GM06990 (cell line): ENCODE measurements around the gene COL4A1.

ENCODE experiments used
- DNase-seq: peaks from one replicate; pipeline ENCODE4 v3.0.0-alpha.2; 2011; ENCODE audit not compliant: insufficient read length; ENCODE audit errors: extremely low read depth
- H3K27me3 ChIP-seq: replicated peaks from 2 replicates; pipeline ENCODE4 v1.6.0; 2011; ENCODE audit warnings: low read length; ENCODE audit not compliant: control insufficient read depth, insufficient read depth
- H3K36me3 ChIP-seq: 2 replicates; pipeline ENCODE4 v1.5.1; 2011; ENCODE audit warnings: low read length; ENCODE audit not compliant: control insufficient read depth, insufficient read depth
- H3K4me3 ChIP-seq: replicated peaks from 2 replicates; pipeline ENCODE4 v1.5.1; 2011; ENCODE audit warnings: low read depth, mild to moderate bottlenecking, control low read depth, low read length
- CTCF ChIP-seq: IDR thresholded peaks from 2 replicates; pipeline ENCODE4 v1.5.1; 2011; ENCODE audit warnings: low read length, control low read depth, mild to moderate bottlenecking, inconsistent platforms; ENCODE audit not compliant: insufficient read depth, poor library complexity, severe bottlenecking

Gene COL4A1

GRCh38 chr13:110138010-110138699 lies 168.8 kb downstream of the COL4A1 start:
- H3K4me3 ChIP-seq = peak overlapping the region; percentile 67
- peak; percentile 77 for DNase-seq

GRCh38 chr13:110137680-110138009 lies 169.3 kb downstream of the COL4A1 start:
- H3K36me3 ChIP-seq = no peaks in the 10 kb centered on the region
- peak; percentile 65 for TF ChIP-seq CTCF
- no peaks in the 10 kb centered on the region for H3K27me3 ChIP-seq
- peak overlapping the region; percentile 67 for H3K4me3 ChIP-seq
- DNase-seq = no peak

More at GRCh38 chr13:110138010-110138699, 168.8 kb downstream of the COL4A1 start:
- TF ChIP-seq CTCF = no peak
- Histone ChIP-seq H3K27me3 (no peaks in the 10 kb centered on the region), H3K36me3 (no peaks in the 10 kb centered on the region)

DNA sequence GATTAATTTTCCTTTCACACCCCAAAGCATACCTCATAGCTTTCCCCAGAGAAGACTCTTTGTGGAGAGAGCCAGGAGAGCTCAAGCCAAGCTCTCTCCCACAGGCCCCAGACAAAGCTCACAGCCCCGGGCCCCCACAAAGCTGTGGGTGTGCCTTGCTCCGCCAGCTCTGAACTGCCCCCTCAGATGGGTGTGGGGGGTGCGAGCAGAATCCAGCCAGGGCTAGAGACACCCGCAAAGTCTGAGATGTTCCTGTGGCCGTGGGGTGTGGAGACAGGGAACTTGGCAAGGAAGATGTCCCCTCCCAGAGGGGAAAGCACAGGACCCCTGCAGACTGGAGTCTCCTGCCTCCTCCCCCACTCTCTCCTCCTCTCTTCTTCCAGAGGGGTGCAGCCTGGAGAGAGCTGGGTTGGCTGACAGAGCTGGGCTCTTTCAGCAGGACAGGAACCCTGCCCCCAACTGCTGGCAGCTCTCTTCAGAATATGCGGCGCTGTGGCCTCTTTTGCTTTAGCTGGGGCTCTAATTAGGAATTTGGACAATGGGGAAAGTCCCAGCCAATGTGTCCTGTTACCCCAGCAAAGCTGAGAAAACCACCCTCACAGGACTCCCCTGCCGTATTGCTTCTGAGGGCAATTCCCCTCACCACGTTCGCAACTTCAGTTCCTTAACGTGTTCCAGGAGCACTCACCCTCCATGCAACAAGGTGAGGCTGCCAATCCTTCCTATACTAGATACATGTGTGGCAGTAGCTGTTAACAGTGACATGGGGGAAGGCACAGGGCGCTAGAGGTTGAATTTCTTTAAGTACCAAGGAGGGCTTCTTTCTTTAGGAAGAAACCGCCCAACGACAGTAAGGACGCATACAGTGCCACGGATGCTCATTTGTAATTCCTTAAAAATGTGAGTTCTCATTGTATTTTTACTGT lies 170.0 kb downstream of the COL4A1 start:
- DNase-seq = no peak
- TF ChIP-seq CTCF = no peak
- Histone ChIP-seq H3K4me3 (peak overlapping the region; percentile 67), H3K36me3 (no peaks in the 10 kb centered on the region), H3K27me3 (no peaks in the 10 kb centered on the region)

DNA sequence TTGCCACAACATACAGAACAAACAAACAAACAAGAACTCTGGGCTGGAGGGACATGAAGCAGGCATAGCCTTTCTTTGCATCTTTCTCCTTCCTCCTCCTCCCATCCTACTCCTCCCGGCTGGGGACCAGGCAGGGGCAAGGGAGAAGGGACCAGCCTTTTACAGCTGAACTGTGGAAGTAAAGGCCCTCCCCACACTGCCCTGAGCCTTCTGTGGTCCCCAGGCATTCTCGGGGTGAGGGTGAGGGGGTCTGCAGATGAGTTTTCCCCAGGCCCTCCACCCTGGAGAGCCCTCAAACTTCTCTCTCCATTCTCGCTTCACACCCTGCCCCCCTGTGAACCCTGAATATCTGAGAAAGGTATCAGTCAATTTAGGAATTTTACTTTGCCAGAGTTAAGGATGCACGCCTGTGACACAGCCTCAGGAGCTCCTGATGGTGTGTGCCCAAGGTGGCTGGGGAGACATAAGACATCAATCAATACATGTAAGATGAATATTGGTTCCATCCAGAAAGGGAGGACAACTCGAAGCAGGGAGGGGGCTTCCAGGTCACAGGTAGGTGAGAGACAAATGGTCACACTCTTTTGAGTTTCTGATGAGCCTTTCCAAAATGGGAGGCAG lies 170.9 kb downstream of the COL4A1 start:
- no peaks in the 10 kb centered on the region for H3K36me3 ChIP-seq
- no peak for TF ChIP-seq CTCF
- DNase-seq = no peak
- no peak overlapping the region for H3K4me3 ChIP-seq
- no peaks in the 10 kb centered on the region for H3K27me3 ChIP-seq

- H3K27me3 ChIP-seq = no peaks in the 10 kb centered on the region
- H3K36me3 ChIP-seq = no peaks in the 10 kb centered on the region
- DNase-seq = no peak
- no peak overlapping the region for H3K4me3 ChIP-seq
- no peak for TF ChIP-seq CTCF
Observed at GRCh38 chr13:110134801-110135200, 172.2 kb downstream of the COL4A1 start.
